Fibroblast of lung (primary cell): ENCODE results near the gene ZNF827. TPM values are rescaled to one million over a fixed set of nuclear protein-coding genes. Genes with fewer than 3 reads are reported as not detected.

Experiments
- DNase-seq, 2 donors: peaks; one replicate each; pipeline versions ENCODE4 v3.0.0 to v3.0.0-alpha.2; 2010; ENCODE audit warnings: low read depth in 2 of 2
- H2AFZ ChIP-seq: 2 replicates; pipeline ENCODE4 v1.5.1; 2012; ENCODE audit warnings: low read length, control low read depth, inconsistent platforms
- H3K27ac ChIP-seq: 2 replicates; pipeline ENCODE4 v1.5.1; 2011; ENCODE audit warnings: low read length, control low read depth; ENCODE audit not compliant: insufficient read depth
- H3K27me3 ChIP-seq: 2 replicates; pipeline ENCODE4 v1.5.1; 2011; ENCODE audit warnings: mild to moderate bottlenecking, low read length; ENCODE audit not compliant: control insufficient read depth, insufficient read depth
- H3K36me3 ChIP-seq: 2 replicates; pipeline ENCODE4 v1.5.1; 2011; ENCODE audit warnings: low read length; ENCODE audit not compliant: control insufficient read depth, insufficient read depth
- H3K4me1 ChIP-seq: 2 replicates; pipeline ENCODE4 v1.5.1; 2011; ENCODE audit warnings: low read length; ENCODE audit not compliant: control insufficient read depth, insufficient read depth; ENCODE audit errors: extremely low read depth
- H3K4me2 ChIP-seq: 2 replicates; pipeline ENCODE4 v1.5.1; 2011; ENCODE audit warnings: low read length, control low read depth; ENCODE audit not compliant: insufficient read depth; ENCODE audit errors: extremely low read depth
- H3K4me3 ChIP-seq, 4 experiments: fragments of 200-600 bp in 1 of 4; sonication (generic) in 1 of 4; replicated peaks in 1 of 4; 2 replicates each; pipeline ENCODE4 v1.5.1; 2011 to 2016; ENCODE audit warnings: low read length in 4 of 4, low read depth in 3 of 4, mild to moderate bottlenecking in 3 of 4, control low read depth in 2 of 4, inconsistent platforms in 1 of 4, mixed read lengths in 1 of 4; ENCODE audit not compliant: insufficient read depth in 1 of 4; ENCODE audit errors: control extremely low read depth in 1 of 4
- H3K79me2 ChIP-seq: 2 replicates; pipeline ENCODE4 v1.5.1; 2012; ENCODE audit warnings: mild to moderate bottlenecking, low read length, inconsistent platforms; ENCODE audit not compliant: control insufficient read depth, insufficient read depth
- H3K9ac ChIP-seq: 2 replicates; pipeline ENCODE4 v1.5.1; 2011; ENCODE audit warnings: mild to moderate bottlenecking, low read length, control low read depth; ENCODE audit not compliant: insufficient read depth
- H3K9me3 ChIP-seq: 2 replicates; pipeline ENCODE4 v1.5.1; 2012; ENCODE audit warnings: low read depth, low read length; ENCODE audit not compliant: control insufficient read depth, insufficient read depth
- H4K20me1 ChIP-seq: 2 replicates; pipeline ENCODE4 v1.5.1; 2011; ENCODE audit warnings: low read length; ENCODE audit not compliant: control insufficient read depth, insufficient read depth; ENCODE audit errors: extremely low read depth
- EZH2 ChIP-seq: IDR thresholded peaks from 2 replicates; pipeline ENCODE4 v1.5.1; 2012; ENCODE audit warnings: low read length, control low read depth, mild to moderate bottlenecking; ENCODE audit errors: missing control alignments
- polyA plus RNA-seq, 2 donors: library from polyadenylated mRNA; depleted of rRNA in 1 of 2; stranded (reverse) in 1 of 2; unstranded in 1 of 2; fragments of >200 nt; gene quantifications; 2 replicates each; pipeline ENCODE4 v1.2.1, GENCODE V29; 2011 to 2012; ENCODE audit warnings: missing spikeins in 1 of 2
- total RNA-seq: library from RNA; depleted of rRNA; stranded (reverse); fragments of >200 nt; gene quantifications from 2 replicates; pipeline ENCODE4 v1.2.1, GENCODE V29; 2014
- TF ChIP-seq, protein P1 (sequence below), 2 donors: IDR thresholded peaks in 1 of 2; conservative IDR thresholded peaks in 1 of 2; 1 replicate in 1 of 2; 2 replicates in 1 of 2; pipeline ENCODE4 v1.5.1; 2011 to 2012; ENCODE audit warnings: low read length in 2 of 2, control low read depth in 1 of 2, inconsistent platforms in 1 of 2, low read depth in 1 of 2, mild to moderate bottlenecking in 1 of 2

Gene ZNF827
- total and polyA plus RNA-seq, 2 donors (not counting 1 experiment from before 2014, with no cell fraction given) = 5.8 to 7.1 TPM

DNA sequence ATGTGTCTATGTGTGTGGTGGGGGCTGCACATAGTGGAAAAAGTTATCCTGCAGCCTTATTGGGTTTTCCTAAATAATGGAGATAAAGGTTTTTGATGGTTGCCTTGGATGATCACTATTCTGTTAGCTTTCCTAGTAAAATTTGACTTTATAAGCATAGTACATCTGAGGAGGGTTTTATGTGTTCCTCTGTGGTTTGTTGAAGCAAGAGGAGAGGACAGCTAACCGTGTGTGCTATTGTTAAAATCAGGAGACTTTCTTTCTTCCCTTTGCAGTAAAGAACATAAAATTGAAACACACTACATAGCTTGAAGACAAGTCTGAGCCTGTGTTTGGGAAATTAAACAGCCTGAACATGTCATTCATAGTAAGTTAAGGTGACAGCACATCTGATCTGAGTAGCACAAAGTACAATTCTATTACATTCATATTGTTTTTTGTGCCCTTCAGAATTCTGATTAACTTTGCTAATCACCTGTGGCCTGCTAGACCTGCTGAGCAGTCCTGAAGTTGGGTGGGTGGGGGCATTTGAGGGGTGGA lies 221.9 kb downstream of the ZNF827 start:
- H3K4me2 ChIP-seq = no peak overlapping the region

DNA sequence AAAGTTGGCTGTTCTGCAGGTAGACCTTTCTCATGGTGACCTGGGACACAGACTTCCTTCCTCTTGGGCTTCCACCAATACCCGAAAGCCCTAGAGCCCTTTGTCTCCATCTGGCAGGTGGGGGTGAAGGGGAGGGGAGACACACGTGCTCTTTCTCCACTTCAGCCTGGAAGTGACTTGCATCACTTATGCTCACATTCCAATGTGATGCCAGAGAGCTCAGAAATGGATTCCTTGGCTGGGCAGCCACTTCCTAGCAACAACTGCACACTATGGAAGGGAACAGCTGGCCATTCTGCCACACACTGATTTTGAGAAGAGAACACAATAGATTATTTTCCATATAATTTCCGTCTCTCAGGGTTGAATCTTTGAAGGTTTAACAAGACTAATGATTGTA lies 222.4 kb downstream of the ZNF827 start:
- no peak overlapping the region for H2AFZ ChIP-seq
- DNase-seq = peak; percentile 20 to 30
- TF ChIP-seq, protein P1, sequence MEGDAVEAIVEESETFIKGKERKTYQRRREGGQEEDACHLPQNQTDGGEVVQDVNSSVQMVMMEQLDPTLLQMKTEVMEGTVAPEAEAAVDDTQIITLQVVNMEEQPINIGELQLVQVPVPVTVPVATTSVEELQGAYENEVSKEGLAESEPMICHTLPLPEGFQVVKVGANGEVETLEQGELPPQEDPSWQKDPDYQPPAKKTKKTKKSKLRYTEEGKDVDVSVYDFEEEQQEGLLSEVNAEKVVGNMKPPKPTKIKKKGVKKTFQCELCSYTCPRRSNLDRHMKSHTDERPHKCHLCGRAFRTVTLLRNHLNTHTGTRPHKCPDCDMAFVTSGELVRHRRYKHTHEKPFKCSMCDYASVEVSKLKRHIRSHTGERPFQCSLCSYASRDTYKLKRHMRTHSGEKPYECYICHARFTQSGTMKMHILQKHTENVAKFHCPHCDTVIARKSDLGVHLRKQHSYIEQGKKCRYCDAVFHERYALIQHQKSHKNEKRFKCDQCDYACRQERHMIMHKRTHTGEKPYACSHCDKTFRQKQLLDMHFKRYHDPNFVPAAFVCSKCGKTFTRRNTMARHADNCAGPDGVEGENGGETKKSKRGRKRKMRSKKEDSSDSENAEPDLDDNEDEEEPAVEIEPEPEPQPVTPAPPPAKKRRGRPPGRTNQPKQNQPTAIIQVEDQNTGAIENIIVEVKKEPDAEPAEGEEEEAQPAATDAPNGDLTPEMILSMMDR (conservative IDR thresholded peaks at IDR 0.05 in 1 of 2, IDR thresholded peaks at IDR 0.05 in 1 of 2; ENCODE audit: low read depth in 1 of 2, low read length in 2 of 2) = no peak
- TF ChIP-seq EZH2 = no peak

More for the DNA sequence above, 221.9 kb downstream of the ZNF827 start:
- no peaks in the 10 kb centered on the region for H3K79me2 ChIP-seq
- no peaks in the 10 kb centered on the region for H3K36me3 ChIP-seq
- H3K9me3 ChIP-seq = no peaks in the 10 kb centered on the region
- H3K4me3 ChIP-seq = no peak overlapping the region
- no peaks in the 10 kb centered on the region for H3K27me3 ChIP-seq
- DNase-seq = no peak
- no peak overlapping the region for H2AFZ ChIP-seq
- H4K20me1 ChIP-seq = no peaks in the 10 kb centered on the region
- no peak overlapping the region for H3K27ac ChIP-seq
- TF ChIP-seq, protein P1 (conservative IDR thresholded peaks at IDR 0.05 in 1 of 2, IDR thresholded peaks at IDR 0.05 in 1 of 2; ENCODE audit: low read depth in 1 of 2, low read length in 2 of 2) = no peak
- TF ChIP-seq EZH2 = no peak
- no peaks in the 10 kb centered on the region for H3K4me1 ChIP-seq
- H3K9ac ChIP-seq = no peak overlapping the region

DNA sequence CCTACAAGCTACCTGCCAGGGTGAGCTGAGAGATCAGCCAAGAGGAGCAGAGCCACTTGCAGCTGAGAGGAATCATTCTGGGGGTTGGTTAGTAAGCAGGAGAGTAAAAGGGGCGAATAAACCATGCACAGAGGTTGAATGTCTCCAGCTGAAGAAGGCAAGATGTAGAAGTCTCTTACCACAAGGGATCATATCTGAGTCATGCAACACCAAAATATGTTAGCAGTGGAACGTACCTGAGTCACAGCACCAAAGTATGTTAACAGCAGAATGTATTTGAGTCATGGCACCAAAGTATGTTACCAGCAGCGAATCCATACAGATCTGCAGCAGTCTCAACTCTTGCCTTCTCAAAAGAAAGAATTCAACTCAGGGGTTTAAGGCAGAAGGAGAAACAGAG lies 228.8 kb downstream of the ZNF827 start:
- peak; percentile 86 to 97 for DNase-seq
- H3K4me2 ChIP-seq = peak overlapping the region; percentile 48
- no peaks in the 10 kb centered on the region for H3K9me3 ChIP-seq
- no peaks in the 10 kb centered on the region for H3K36me3 ChIP-seq
- no peak overlapping the region for H3K27ac ChIP-seq
- H3K9ac ChIP-seq = no peak overlapping the region
- no peak overlapping the region for H3K4me3 ChIP-seq
- no peak overlapping the region for H2AFZ ChIP-seq
- H3K27me3 ChIP-seq = no peaks in the 10 kb centered on the region
- no peak for TF ChIP-seq EZH2
- TF ChIP-seq, protein P1 (conservative IDR thresholded peaks at IDR 0.05 in 1 of 2, IDR thresholded peaks at IDR 0.05 in 1 of 2; ENCODE audit: low read depth in 1 of 2, low read length in 2 of 2) = no peak
- no peaks in the 10 kb centered on the region for H3K79me2 ChIP-seq
- H3K4me1 ChIP-seq = peaks cover 10% of the 10 kb centered on the region
- H4K20me1 ChIP-seq = no peaks in the 10 kb centered on the region

More for the DNA sequence above, 222.4 kb downstream of the ZNF827 start:
- H3K9ac ChIP-seq = no peak overlapping the region
- H3K4me3 ChIP-seq = no peak overlapping the region
- H3K36me3 ChIP-seq = no peaks in the 10 kb centered on the region
- no peak overlapping the region for H3K27ac ChIP-seq
- H3K27me3 ChIP-seq = no peaks in the 10 kb centered on the region
- no peaks in the 10 kb centered on the region for H3K79me2 ChIP-seq
- no peaks in the 10 kb centered on the region for H3K9me3 ChIP-seq
- H3K4me2 ChIP-seq = no peak overlapping the region
- no peaks in the 10 kb centered on the region for H4K20me1 ChIP-seq
- H3K4me1 ChIP-seq = no peaks in the 10 kb centered on the region
